Motor neuron (in vitro differentiated cells): ENCODE data around the gene FGF1. TPM values are rescaled to one million over a fixed set of nuclear protein-coding genes. Genes with fewer than 3 reads are reported as not detected.
"Not testable (repeated sequence)": the region's sequence is repeated elsewhere in the genome, so short reads cannot be mapped to it uniquely, and the experiment has no call there.

Source experiments
- ATAC-seq, 8 experiments: fragments of 200-7000 bp; cut with Tn5 transposase; replicated peaks in 6 of 8; 2 replicates each; pipeline ENCODE4 v1.8.0; 2021; ENCODE audit warnings: mild to moderate bottlenecking in 8 of 8, moderate library complexity in 8 of 8
- H3K27ac ChIP-seq, 2 donors: fragments of 250-450 bp; sonication (Bioruptor Pico); 2 replicates each; pipeline ENCODE4 v1.9.0; 2021; ENCODE audit warnings: antibody characterized with exemption in 2 of 2, mild to moderate bottlenecking in 2 of 2, moderate library complexity in 1 of 2
- H3K4me1 ChIP-seq, 2 donors: fragments of 250-450 bp; sonication (Bioruptor Pico); replicated peaks in 1 of 2; 2 replicates each; pipeline ENCODE4 v1.6.1; 2021; ENCODE audit warnings: antibody characterized with exemption in 2 of 2, mild to moderate bottlenecking in 2 of 2, moderate library complexity in 1 of 2
- H3K4me3 ChIP-seq, 5 donors: fragments of 250-450 bp; sonication (Bioruptor Pico); 2 replicates each; pipeline ENCODE4 v1.9.0; 2021; ENCODE audit warnings: antibody characterized with exemption in 5 of 5, mild to moderate bottlenecking in 5 of 5, moderate library complexity in 4 of 5
- WGBS, 10 experiments: fragments of 450-650 bp; shearing (Covaris generic); methylation state at CpG; one replicate each; pipeline ENCODE4 v1.0.0; 2022; 5-methylcytosine and 5-hydroxymethylcytosine counted together
- in situ Hi-C, 9 experiments: fragments of 400-800 bp; cut with MboI; loops; one replicate each; pipeline ENCODE4 v1.15.0; 2021; ENCODE audit warnings: low sequenced_read_pairs in 9 of 9, low pct_unique_long_range_greater_than_20kb in 2 of 9; ENCODE audit not compliant: unreplicated experiment in 9 of 9
- total RNA-seq, 8 experiments: library from RNA; unstranded; fragments of 300-600 nt; gene quantifications; 2 replicates each; pipeline versions ENCODE4 v1.2.3 to v1.2.4, GENCODE V29; 2022

FGF1 gene
- total RNA-seq, 8 experiments from 2014 or later: 0.23 to 80.3 (median 0.45) TPM

DNA sequence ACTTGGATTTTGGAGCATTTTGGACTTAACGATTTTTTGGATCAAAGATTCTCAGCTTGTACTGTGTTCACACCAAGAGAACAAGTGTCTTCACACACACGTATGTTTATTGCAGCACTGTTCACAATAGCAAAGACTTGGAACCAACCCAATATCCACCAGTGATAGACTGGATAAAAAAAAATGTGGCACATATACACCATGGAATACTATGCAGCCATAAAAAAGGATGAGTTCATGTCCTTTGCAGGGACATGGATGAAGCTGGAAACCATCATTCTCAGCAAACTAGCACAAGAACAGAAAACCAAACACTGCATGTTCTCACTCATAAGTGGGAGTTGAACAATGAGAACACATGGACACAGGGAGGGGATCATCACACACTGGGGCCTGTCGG is 37.8 kb downstream of the FGF1 start:
- H3K4me3 ChIP-seq, ATAC-seq, H3K27ac ChIP-seq, in situ Hi-C loops: not testable (repeated sequence)
- WGBS, 10 experiments: 83 to 100% (median 100%) methylated on average over 1 of the region's 3 CpGs; no CpG with 5 or more reads in 6 of the 10 experiments
- peaks cover 2 to 10% of the 10 kb centered on the region in 2 donors for H3K4me1 ChIP-seq

DNA sequence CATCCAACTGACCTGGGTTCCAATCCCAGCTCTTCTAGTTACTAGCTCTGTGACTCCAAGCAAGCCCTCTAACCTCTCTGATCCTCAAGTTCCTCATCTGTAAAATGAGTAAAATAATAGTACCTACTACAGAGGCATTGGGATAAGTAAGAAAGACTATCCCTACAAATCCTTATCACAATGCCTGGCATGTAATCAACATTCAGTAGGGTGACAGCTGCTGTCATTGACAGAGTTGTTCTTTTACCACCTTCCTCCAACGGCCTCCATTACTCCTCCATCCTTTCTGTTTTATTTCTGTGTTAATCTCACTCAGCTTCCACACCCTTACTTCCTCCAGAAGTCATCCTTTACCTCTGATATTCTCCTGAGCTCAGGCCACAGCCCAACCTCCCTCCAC is 40.4 kb downstream of the FGF1 start:
- H3K4me1 ChIP-seq: peaks cover 8 to 20% of the 10 kb centered on the region in 2 donors
- 40 to 100% (median 75%) methylated on average over 1 of the region's 1 CpG for whole genome bisulfite sequencing, 10 experiments
- ATAC-seq: no peak
- H3K27ac ChIP-seq: no peak overlapping the region
- in situ Hi-C loops: no loop called here
- no peak overlapping the region for H3K4me3 ChIP-seq

DNA sequence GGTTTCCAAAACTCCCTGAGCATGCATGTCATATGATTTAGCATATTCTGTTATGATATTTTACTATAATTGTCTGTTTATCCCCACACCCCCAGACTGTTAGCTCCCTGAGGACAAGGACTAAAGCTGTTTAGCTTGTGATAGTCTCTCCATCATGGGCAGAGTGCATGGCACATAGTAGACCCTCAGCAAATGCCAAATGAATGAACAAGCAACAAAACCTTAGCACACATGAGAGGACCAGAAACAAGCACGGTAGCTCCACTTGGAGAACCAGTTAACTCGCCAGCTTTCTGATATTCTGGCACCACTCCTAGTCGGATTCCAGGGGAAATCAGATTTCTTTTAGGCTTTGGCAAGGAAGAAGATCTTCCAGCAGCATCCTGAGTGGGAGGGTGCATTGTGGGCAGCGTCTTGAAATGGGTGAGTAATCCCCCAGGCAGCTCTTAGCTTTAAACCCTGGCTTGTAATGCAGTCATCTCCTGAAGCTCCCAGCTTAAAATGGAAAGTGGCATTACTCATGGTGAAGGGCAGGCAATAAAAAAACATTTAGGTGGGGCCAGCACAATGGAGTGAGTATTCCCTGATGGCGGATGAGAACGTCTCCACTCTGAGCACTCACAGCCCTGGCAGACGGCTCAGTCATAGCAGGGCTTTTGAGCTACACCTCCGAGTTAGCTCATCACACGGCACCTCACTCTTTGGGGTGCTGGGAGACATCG is 41.1 kb downstream of the FGF1 start:
- 0 to 90% (median 44%) methylated on average over 1 to 7 of the region's 10 CpGs; no CpG with 5 or more reads in 2 of the 10 experiments for WGBS, 10 experiments
- peak; percentile 75 to 98 (median 92) for ATAC-seq
- Histone ChIP-seq H3K4me1 (peaks cover 8 to 20% of the 10 kb centered on the region in 2 donors), H3K27ac (no peak overlapping the region), H3K4me3 (no peak overlapping the region)
- in situ Hi-C loops: no loop called here

- in situ Hi-C loops: no loop called here
- 17 to 100% (median 60%) methylated on average over 1 of the region's 5 CpGs; no CpG with 5 or more reads in 4 of the 10 experiments for WGBS, 10 experiments
- ATAC-seq: no peak
- H3K4me3 ChIP-seq: no peak overlapping the region
- no peak overlapping the region for H3K27ac ChIP-seq
- peaks cover 8 to 20% of the 10 kb centered on the region in 2 donors for H3K4me1 ChIP-seq
Measured at GRCh38 chr5:142644127-142644526, 41.8 kb downstream of the FGF1 start.

DNA sequence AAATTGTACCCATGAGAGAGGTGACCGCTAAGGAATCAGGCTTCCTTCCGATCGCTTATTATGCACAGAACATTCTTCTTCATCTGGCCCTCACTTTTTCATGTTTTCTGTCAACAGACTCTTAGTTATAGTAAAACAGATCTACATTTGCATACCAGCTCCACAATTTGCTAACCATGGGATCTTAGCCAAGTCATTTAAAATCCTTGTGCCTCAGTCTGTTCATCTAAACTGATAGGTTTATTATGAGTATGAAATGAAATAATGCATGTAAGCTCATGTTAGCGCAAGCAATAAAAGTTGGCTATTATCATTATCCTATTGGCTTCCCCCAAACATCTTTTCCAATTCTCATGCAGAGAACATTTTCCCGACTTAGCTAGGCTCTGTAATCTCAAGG is 42.3 kb downstream of the FGF1 start:
- in situ Hi-C loops: no loop called here
- Histone ChIP-seq H3K4me3 (no peak overlapping the region), H3K27ac (no peak overlapping the region), H3K4me1 (peaks cover 8 to 20% of the 10 kb centered on the region in 2 donors)
- 7 to 100% (median 82%) methylated on average over 1 to 5 of the region's 5 CpGs for WGBS, 10 experiments
- ATAC-seq: peak in 3 of 8 experiments; percentile 16 to 36 (median 32)

DNA sequence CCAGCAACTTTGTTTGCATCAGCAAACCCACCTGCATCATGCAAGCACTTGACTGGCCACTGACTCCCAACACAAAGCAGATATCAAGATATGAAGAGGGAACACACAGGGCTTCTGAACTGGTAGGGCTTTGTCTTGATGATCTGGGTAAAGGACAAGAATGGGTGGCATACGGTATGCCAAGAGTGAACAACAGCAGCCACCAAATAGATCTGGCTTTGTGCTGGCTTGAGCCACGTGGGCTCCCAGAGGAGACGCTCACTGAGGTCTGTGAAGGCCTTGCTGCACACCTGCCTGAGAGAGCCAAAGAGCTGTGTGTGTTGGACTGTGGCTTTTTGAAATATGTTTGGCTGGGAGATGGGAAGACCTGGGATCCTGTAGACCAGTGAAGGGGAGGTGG is 43.5 kb downstream of the FGF1 start:
- ATAC-seq: no peak
- WGBS, 10 experiments: 40 to 100% (median 70%) methylated on average over 1 of the region's 3 CpGs; no CpG with 5 or more reads in 6 of the 10 experiments
- Histone ChIP-seq H3K27ac (no peak overlapping the region), H3K4me1 (peaks cover 8 to 20% of the 10 kb centered on the region in 2 donors), H3K4me3 (no peak overlapping the region)
- in situ Hi-C loops: no loop called here

DNA sequence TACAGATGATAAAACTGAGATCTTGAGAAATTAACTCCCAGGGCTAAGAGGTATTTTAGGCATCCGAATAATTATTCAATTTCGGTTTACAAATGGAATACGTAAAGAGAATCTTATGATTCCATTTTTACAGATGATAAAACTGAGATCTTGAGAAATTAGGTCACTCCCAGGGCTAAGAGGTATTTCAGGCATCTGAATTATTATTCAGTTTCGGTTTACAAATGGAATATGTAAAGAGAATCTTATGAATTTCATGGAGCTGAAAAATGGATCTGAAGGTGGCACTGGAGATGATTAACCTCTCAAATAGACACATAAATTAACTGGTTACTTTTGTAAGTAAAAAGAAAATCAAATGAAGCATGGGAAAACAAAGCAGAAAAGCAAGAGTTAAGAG is 44.2 kb downstream of the FGF1 start:
- ATAC-seq: peak in 2 of 8 experiments; percentile 8 to 57
- Histone ChIP-seq H3K27ac (no peak overlapping the region), H3K4me1 (peaks cover 8 to 20% of the 10 kb centered on the region in 2 donors), H3K4me3 (no peak overlapping the region)
- 3 to 100% (median 54%) methylated on average over 1 to 4 of the region's 4 CpGs; no CpG with 5 or more reads in 2 of the 10 experiments for WGBS, 10 experiments
- in situ Hi-C loops: no loop called here

DNA sequence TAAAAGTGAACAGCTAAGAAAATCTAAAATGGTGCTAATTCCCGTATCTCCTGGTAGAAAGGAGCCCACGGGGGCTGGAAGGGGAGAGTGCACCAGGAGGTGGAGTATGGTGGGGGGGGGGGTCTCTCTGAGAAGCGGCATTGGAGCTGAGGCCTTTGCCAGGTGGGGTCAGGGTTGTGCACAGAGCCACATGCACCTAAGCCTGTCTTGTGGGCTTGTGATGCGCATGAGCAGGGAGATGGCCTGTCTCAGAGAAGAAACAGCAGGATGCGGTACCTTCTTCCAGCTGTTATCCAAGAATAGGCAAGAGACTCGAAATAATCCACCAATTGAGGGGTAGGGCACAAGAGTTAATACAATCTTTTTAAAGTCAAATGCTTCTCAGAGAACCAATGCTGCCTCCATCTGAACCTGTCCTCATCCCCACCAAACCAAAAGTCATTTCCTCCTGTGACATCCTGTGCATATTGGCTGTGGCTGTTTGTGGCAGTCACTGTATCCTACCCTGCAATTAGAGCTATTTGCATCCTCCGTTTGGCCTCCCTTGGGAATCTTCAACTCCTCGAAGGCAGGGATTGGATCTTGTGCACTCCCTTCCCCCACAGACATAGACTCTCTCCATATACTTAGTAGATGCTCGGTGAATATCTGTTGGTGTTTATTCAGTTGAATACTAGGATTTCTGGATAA is 45.4 kb downstream of the FGF1 start:
- in situ Hi-C loops: no loop called here
- Histone ChIP-seq H3K4me1 (peaks cover 8 to 20% of the 10 kb centered on the region in 2 donors), H3K4me3 (no peak overlapping the region), H3K27ac (no peak overlapping the region)
- 40 to 100% (median 66%) methylated on average over 1 to 7 of the region's 9 CpGs; no CpG with 5 or more reads in 2 of the 10 experiments for WGBS, 10 experiments
- ATAC-seq: no peak

- in situ Hi-C loops: no loop called here
- H3K27ac ChIP-seq: no peak overlapping the region
- H3K4me1 ChIP-seq: peaks cover 8 to 20% of the 10 kb centered on the region in 2 donors
- H3K4me3 ChIP-seq: no peak overlapping the region
- 29 to 100% (median 70%) methylated on average over 1 to 4 of the region's 4 CpGs; no CpG with 5 or more reads in 1 of the 10 experiments for WGBS, 10 experiments
- no peak for ATAC-seq
Measured at GRCh38 chr5:142639455-142639854, 46.4 kb downstream of the FGF1 start.

DNA sequence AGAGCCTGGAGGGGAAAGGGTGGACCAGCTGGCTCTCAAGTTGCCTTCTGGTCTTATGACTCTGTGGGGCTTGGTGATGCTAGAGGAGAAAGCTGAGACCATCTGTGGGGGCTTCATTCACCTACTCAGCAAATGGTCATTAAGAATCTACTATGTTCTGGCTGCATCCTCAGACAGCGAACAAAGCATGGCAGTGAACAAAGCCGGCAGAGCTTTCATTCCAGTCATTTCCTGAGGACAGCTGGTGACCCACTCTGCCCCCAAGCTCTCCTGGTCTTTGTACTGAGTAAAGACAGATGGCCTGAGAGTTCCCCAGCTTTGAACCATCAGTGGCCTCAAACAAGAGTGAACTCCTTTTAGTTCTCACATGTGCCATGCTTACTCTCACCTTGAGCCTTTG is 48.0 kb downstream of the FGF1 start:
- H3K4me1 ChIP-seq: peaks cover 6 to 10% of the 10 kb centered on the region in 2 donors
- in situ Hi-C loops: no loop called here
- no peak for ATAC-seq
- WGBS, 10 experiments: 30 to 100% (median 65%) methylated on average over 2 of the region's 2 CpGs; no CpG with 5 or more reads in 4 of the 10 experiments
- H3K4me3 ChIP-seq: no peak overlapping the region
- no peak overlapping the region for H3K27ac ChIP-seq

DNA sequence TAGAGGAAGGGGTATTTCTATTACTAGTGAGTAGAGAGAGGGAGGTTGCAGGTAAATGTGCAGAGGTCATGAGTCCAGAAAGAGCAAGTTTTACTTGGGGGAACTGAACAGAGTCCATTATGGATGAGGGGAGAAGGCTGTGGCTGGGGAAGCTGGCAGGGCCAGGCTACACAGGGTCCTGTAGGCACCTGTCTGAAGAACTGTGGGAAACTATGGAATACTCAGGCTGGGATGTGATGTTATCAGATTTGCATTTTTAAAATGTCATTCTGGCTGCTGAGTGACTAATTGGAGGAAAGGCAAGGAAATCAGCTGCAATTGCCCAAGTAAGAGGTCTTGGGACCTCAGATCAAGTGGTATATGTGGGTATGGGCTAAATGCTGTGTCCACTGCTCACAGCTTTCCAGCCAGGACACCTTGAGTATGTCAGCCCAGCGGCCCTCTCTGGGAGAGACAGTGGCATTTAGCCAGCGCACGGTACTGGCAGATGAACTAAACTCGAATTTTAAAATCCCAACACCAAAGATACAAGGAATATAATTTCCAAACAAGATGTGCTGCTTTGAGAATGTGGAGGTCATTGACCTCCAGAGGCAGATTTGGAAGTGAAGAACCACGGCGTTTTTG is 49.1 kb downstream of the FGF1 start:
- ATAC-seq: no peak
- Histone ChIP-seq H3K4me1 (peaks cover 1 to 3% of the 10 kb centered on the region in 2 donors), H3K4me3 (no peak overlapping the region), H3K27ac (no peak overlapping the region)
- in situ Hi-C loops: no loop called here
- WGBS, 10 experiments: 58 to 100% (median 96%) methylated on average over 2 to 6 of the region's 6 CpGs; no CpG with 5 or more reads in 4 of the 10 experiments

DNA sequence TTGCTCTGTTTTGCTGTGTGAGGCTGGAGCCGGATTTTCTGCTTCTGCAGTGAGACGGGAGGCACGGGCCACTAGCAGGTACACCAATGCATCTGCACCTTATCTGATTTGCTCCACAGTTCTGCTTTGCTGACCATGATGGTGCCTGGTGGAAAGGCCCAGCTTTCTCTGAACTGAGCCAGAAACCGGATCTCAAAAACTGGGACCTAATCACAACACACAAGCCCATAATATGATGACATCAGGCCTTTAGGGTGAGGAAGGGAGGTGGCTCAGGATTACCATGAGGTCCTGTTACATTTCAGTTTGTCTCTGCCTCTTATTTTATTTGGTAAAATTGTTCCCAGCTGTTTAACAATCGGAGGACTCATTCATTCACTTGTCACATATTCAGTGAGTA is 49.8 kb downstream of the FGF1 start:
- Histone ChIP-seq H3K4me3 (no peak overlapping the region), H3K27ac (no peak overlapping the region), H3K4me1 (no peaks in the 10 kb centered on the region)
- WGBS, 10 experiments: 33 to 100% (median 80%) methylated on average over 1 to 5 of the region's 5 CpGs; no CpG with 5 or more reads in 2 of the 10 experiments
- peak in 3 of 8 experiments; percentile 17 to 79 (median 69) for ATAC-seq
- in situ Hi-C loops: no loop called here
